Measurements from ENCODE around the gene PDE10A.
"Not testable (repeated sequence)": the region's sequence is repeated elsewhere in the genome, so short reads cannot be mapped to it uniquely, and the experiment has no call there.

PDE10A gene

GRCh38 chr6:165618891-165619290 lies 44.1 kb downstream of the PDE10A start:
- DNase-seq = not testable (repeated sequence)

GRCh38 chr6:165618241-165618640 lies 44.8 kb downstream of the PDE10A start:
- DNase-seq = no peak

- DNase-seq = no peak
Observed at GRCh38 chr6:165617528-165617927, 45.5 kb downstream of the PDE10A start.

- DNase-seq = no peak
Observed at GRCh38 chr6:165616116-165616515, 46.9 kb downstream of the PDE10A start.

GRCh38 chr6:165615636-165616035 lies 47.4 kb downstream of the PDE10A start:
- no peak for DNase-seq

- DNase-seq = no peak
Observed at GRCh38 chr6:165611294-165611693, 51.7 kb downstream of the PDE10A start.

- not testable (repeated sequence) for DNase-seq
Observed at GRCh38 chr6:165608577-165608976, 54.5 kb downstream of the PDE10A start.

GRCh38 chr6:165606740-165607008 lies 56.4 kb downstream of the PDE10A start:
- DNase-seq = no peak

GRCh38 chr6:165605901-165606739 lies 56.9 kb downstream of the PDE10A start:
- DNase-seq = no peak

GRCh38 chr6:165605182-165605875 lies 57.7 kb downstream of the PDE10A start:
- no peak for DNase-seq

GRCh38 chr6:165602291-165602690 lies 60.8 kb downstream of the PDE10A start:
- DNase-seq = no peak

GRCh38 chr6:165600606-165601005 lies 62.4 kb downstream of the PDE10A start:
- no peak for DNase-seq

- no peak for DNase-seq
Observed at GRCh38 chr6:165599596-165600487, 63.2 kb downstream of the PDE10A start.

- no peak for DNase-seq
Observed at GRCh38 chr6:165599121-165599520, 63.9 kb downstream of the PDE10A start.

- DNase-seq = no peak
Observed at GRCh38 chr6:165597821-165598220, 65.2 kb downstream of the PDE10A start.

GRCh38 chr6:165594584-165595333 lies 68.3 kb downstream of the PDE10A start:
- DNase-seq = no peak

- DNase-seq = not testable (repeated sequence)
Observed at GRCh38 chr6:165592947-165593346, 70.1 kb downstream of the PDE10A start.

- no peak for DNase-seq
Observed at GRCh38 chr6:165588515-165588914, 74.5 kb downstream of the PDE10A start.

- no peak for DNase-seq
Observed at GRCh38 chr6:165587206-165587605, 75.8 kb downstream of the PDE10A start.

GRCh38 chr6:165586706-165587105 lies 76.3 kb downstream of the PDE10A start:
- no peak for DNase-seq

GRCh38 chr6:165585060-165585459 lies 78.0 kb downstream of the PDE10A start:
- no peak for DNase-seq

- no peak for DNase-seq
Observed at GRCh38 chr6:165584541-165584940, 78.5 kb downstream of the PDE10A start.

- no peak for DNase-seq
Observed at GRCh38 chr6:165581678-165582077, 81.4 kb downstream of the PDE10A start.

Measured in stimulated activated CD4-positive, alpha-beta T cell treated with anti-CD3 and anti-CD28 coated beads, Interleukin-2, amount 100 ng/mL, for 48 hours (primary cell).